SK-N-SH (cell line): ENCODE results near the gene LAMTOR2.

ENCODE experiments used
- EP300 ChIP-seq, 2 experiments: IDR thresholded peaks; 2 replicates each; pipeline versions ENCODE4 v1.4.0 to v1.6.1; 2012; ENCODE audit warnings: borderline replicate concordance in 1 of 2, low read depth in 1 of 2, low read length in 1 of 2
- MEF2A ChIP-seq: IDR thresholded peaks from 2 replicates; pipeline ENCODE4 v1.4.0; 2012; ENCODE audit warnings: low read depth, borderline replicate concordance
- POLR2AphosphoS5 ChIP-seq: IDR thresholded peaks from 2 replicates; pipeline ENCODE4 v1.6.1; 2012; ENCODE audit warnings: low read depth, low read length
- RAD21 ChIP-seq: IDR thresholded peaks from 2 replicates; pipeline ENCODE4 v1.6.1; 2012; ENCODE audit warnings: mild to moderate bottlenecking, low read length
- SIN3A ChIP-seq: IDR thresholded peaks from 2 replicates; pipeline ENCODE4 v1.6.1; 2012; ENCODE audit warnings: low read depth, mild to moderate bottlenecking, low read length, moderate library complexity, borderline replicate concordance
- TCF12 ChIP-seq: IDR thresholded peaks from 2 replicates; pipeline ENCODE4 v1.4.0; 2012
- TEAD4 ChIP-seq: IDR thresholded peaks from 2 replicates; pipeline ENCODE4 v1.4.0; 2012; ENCODE audit warnings: mild to moderate bottlenecking, borderline replicate concordance; ENCODE audit not compliant: insufficient read depth
- USF2 ChIP-seq: fragments of 150-350 bp; IDR thresholded peaks from 2 replicates; pipeline ENCODE4 v1.6.1; 2017; ENCODE audit warnings: antibody characterized with exemption, low read length, low read depth, borderline replicate concordance
- TF ChIP-seq, protein P1 (sequence below): fragments of 200-600 bp; sonication (generic); IDR thresholded peaks from 2 replicates; pipeline ENCODE4 v1.6.1; 2017; ENCODE audit warnings: antibody characterized with exemption, mild to moderate bottlenecking, moderate library complexity

GRCh38 chr1:156073740-156074139 is 19.2 kb downstream of the LAMTOR2 start:
- TF ChIP-seq, protein P1, sequence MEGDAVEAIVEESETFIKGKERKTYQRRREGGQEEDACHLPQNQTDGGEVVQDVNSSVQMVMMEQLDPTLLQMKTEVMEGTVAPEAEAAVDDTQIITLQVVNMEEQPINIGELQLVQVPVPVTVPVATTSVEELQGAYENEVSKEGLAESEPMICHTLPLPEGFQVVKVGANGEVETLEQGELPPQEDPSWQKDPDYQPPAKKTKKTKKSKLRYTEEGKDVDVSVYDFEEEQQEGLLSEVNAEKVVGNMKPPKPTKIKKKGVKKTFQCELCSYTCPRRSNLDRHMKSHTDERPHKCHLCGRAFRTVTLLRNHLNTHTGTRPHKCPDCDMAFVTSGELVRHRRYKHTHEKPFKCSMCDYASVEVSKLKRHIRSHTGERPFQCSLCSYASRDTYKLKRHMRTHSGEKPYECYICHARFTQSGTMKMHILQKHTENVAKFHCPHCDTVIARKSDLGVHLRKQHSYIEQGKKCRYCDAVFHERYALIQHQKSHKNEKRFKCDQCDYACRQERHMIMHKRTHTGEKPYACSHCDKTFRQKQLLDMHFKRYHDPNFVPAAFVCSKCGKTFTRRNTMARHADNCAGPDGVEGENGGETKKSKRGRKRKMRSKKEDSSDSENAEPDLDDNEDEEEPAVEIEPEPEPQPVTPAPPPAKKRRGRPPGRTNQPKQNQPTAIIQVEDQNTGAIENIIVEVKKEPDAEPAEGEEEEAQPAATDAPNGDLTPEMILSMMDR = no peak
- TF ChIP-seq SIN3A (no peak), MEF2A (no peak), RAD21 (no peak), TCF12 (no peak), TEAD4 (no peak), POLR2AphosphoS5 (no peak), USF2 (no peak), EP300 (IDR thresholded peaks at IDR 0.05; ENCODE audit: borderline replicate concordance in 1 of 2, low read depth in 1 of 2, low read length in 1 of 2) (no peak)
